ENCODE measurements around the gene TGFBR1.
"Not testable (repeated sequence)": the region's sequence is repeated elsewhere in the genome, so short reads cannot be mapped to it uniquely, and the experiment has no call there.

Gene TGFBR1

GRCh38 chr9:99192786-99193465 lies 88.0 kb downstream of the TGFBR1 start:
- no peak for DNase-seq

GRCh38 chr9:99193466-99193821 lies 88.5 kb downstream of the TGFBR1 start:
- DNase-seq = no peak

DNA sequence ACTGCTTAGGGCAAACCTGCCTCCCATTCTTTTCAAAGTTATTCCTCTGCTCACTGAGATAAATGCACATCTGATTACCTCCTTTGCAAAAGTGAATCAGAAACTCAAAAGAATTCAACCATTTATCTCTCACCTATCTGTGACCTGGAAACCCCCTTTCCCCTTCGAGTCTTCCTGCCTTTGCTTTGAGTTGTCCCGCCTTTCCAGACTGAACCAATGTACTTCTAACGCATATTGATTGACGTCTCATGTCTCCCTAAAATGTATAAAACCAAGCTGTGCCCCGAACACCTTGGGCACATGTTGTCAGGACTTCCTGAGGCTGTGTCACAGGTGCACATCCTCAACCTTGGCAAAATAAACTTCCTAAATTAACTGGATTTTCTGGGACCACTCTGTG lies 91.6 kb downstream of the TGFBR1 start:
- not testable (repeated sequence) for DNase-seq

GRCh38 chr9:99197124-99197630 lies 92.3 kb downstream of the TGFBR1 start:
- DNase-seq = no peak

- no peak for DNase-seq
These were observed 93.1 kb downstream of the TGFBR1 start for GRCh38 chr9:99197987-99198386.

GRCh38 chr9:99199938-99200539 lies 95.1 kb downstream of the TGFBR1 start:
- DNase-seq = no peak

DNA sequence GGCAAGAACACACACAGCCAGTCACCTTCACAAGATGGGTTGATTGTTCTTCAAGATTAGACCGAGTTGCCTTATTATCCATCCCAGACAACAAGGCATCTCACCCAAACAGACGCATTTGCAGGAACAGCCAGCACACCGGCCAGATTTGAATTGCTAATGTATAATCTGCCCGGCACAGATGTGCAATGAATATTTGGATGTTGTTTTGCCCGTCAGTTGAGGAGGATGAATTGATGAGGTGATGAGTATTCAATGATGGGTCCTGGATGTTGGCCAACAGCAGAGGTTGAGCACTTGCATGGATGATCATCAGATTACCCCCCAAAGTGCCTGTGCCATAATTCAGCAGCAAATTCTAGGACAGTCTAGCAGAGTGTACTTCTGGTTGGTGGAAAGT lies 96.7 kb downstream of the TGFBR1 start:
- DNase-seq = no peak
